HepG2 (cell line): ENCODE data around the gene ATN1. TPM values are rescaled to one million over a fixed set of nuclear protein-coding genes. Genes with fewer than 3 reads are reported as not detected.

Experiments
- ARNT2 ChIP-seq: sonication (generic); formaldehyde crosslinking; IDR thresholded peaks from 2 replicates; pipeline ENCODE4 v1.8.0; 2022; ENCODE audit warnings: mild to moderate bottlenecking, low read depth, missing genetic modification reagents, moderate library complexity
- EEA1 ChIP-seq: sonication (generic); formaldehyde crosslinking; IDR thresholded peaks from 2 replicates; pipeline ENCODE4 v1.5.1; 2020; ENCODE audit warnings: mild to moderate bottlenecking, missing genetic modification reagents, borderline replicate concordance
- HIVEP1 ChIP-seq: sonication (generic); formaldehyde crosslinking; IDR thresholded peaks from 2 replicates; pipeline ENCODE4 v1.4.0; 2020; ENCODE audit warnings: mild to moderate bottlenecking, missing genetic modification reagents
- JARID2 ChIP-seq: sonication (generic); formaldehyde crosslinking; IDR thresholded peaks from 2 replicates; pipeline ENCODE4 v1.8.1; 2023; ENCODE audit warnings: missing genetic modification reagents, inconsistent platforms; ENCODE audit not compliant: insufficient replicate concordance
- MEIS1 ChIP-seq: sonication (generic); formaldehyde crosslinking; IDR thresholded peaks from 2 replicates; pipeline ENCODE4 v1.9.0; 2021; ENCODE audit warnings: mild to moderate bottlenecking, missing genetic modification reagents, moderate library complexity, borderline replicate concordance
- NFKB2 ChIP-seq: sonication (generic); formaldehyde crosslinking; IDR thresholded peaks from 2 replicates; pipeline ENCODE4 v1.4.0; 2020; ENCODE audit warnings: missing genetic modification reagents, borderline replicate concordance
- RAD21 ChIP-seq: fragments of 450-650 bp; formaldehyde crosslinking; IDR thresholded peaks from 2 replicates; pipeline ENCODE4 v1.5.0; 2020; ENCODE audit warnings: mild to moderate bottlenecking
- SETDB1 ChIP-seq: sonication (generic); formaldehyde crosslinking; IDR thresholded peaks from 2 replicates; pipeline ENCODE4 v1.5.1; 2020; ENCODE audit warnings: missing genetic modification reagents, mild to moderate bottlenecking, borderline replicate concordance
- ZFP36L1 ChIP-seq: sonication (generic); formaldehyde crosslinking; IDR thresholded peaks from 2 replicates; pipeline ENCODE4 v1.8.0; 2022; ENCODE audit warnings: mild to moderate bottlenecking, missing genetic modification reagents, moderate library complexity
- ZFX ChIP-seq: sonication (generic); formaldehyde crosslinking; IDR thresholded peaks from 2 replicates; pipeline ENCODE4 v1.4.0; 2020; ENCODE audit warnings: mild to moderate bottlenecking, low read depth, missing genetic modification reagents, moderate library complexity
- ZNF260 ChIP-seq: sonication (generic); formaldehyde crosslinking; IDR thresholded peaks from 2 replicates; pipeline ENCODE4 v1.4.0; 2020; ENCODE audit warnings: missing genetic modification reagents, low read depth, mild to moderate bottlenecking, borderline replicate concordance
- ZNF556 ChIP-seq: sonication (generic); formaldehyde crosslinking; IDR thresholded peaks from 2 replicates; pipeline ENCODE4 v1.4.0; 2020; ENCODE audit warnings: mild to moderate bottlenecking, missing genetic modification reagents, borderline replicate concordance
- ZNF772 ChIP-seq: sonication (generic); formaldehyde crosslinking; IDR thresholded peaks from 2 replicates; pipeline ENCODE4 v1.5.0; 2020; ENCODE audit warnings: mild to moderate bottlenecking, missing genetic modification reagents
- ZNF780A ChIP-seq: sonication (generic); formaldehyde crosslinking; IDR thresholded peaks from 2 replicates; pipeline ENCODE4 v1.8.0; 2022; ENCODE audit warnings: mild to moderate bottlenecking, missing genetic modification reagents, moderate library complexity
- ZNF878 ChIP-seq: sonication (generic); formaldehyde crosslinking; IDR thresholded peaks from 2 replicates; pipeline ENCODE4 v1.8.1; 2023; ENCODE audit warnings: mild to moderate bottlenecking, missing genetic modification reagents, moderate library complexity
- polyA plus RNA-seq, 8 experiments: library from polyadenylated mRNA; depleted of rRNA in 3 of 8; stranded (reverse) in 7 of 8; unstranded in 1 of 8; fragments of >200 nt; fragmentation: Illumina TruSeq in 4 of 8; extraction: Trizol in 4 of 8; gene quantifications; 2 replicates each; pipeline versions ENCODE4 v1.2.1 to v1.2.3, GENCODE V29; 2011 to 2016; ENCODE audit warnings: low read depth in 4 of 8, missing spikeins in 1 of 8, mixed read lengths in 1 of 8; ENCODE audit not compliant: insufficient read depth in 1 of 8
- total RNA-seq, 5 experiments: library from RNA; depleted of rRNA; stranded (reverse); fragments of >200 nt; fragmentation: Illumina TruSeq; extraction: Trizol; gene quantifications; 2 replicates each; pipeline ENCODE4 v1.2.3, GENCODE V29; 2016; ENCODE audit warnings: low read depth in 1 of 5
- TF ChIP-seq, protein P1 (sequence below): sonication (generic); formaldehyde crosslinking; IDR thresholded peaks from 2 replicates; pipeline ENCODE4 v1.8.0; 2022; ENCODE audit warnings: missing genetic modification reagents, mild to moderate bottlenecking, moderate library complexity, borderline replicate concordance
- TF ChIP-seq, protein P2 (sequence below): sonication (generic); formaldehyde crosslinking; IDR thresholded peaks from 2 replicates; pipeline ENCODE4 v1.5.0; 2020; ENCODE audit warnings: mild to moderate bottlenecking, missing genetic modification reagents
- TF ChIP-seq, protein P3 (sequence below), 2 experiments: sonication (generic) in 1 of 2; formaldehyde crosslinking in 1 of 2; IDR thresholded peaks; 2 replicates each; pipeline versions ENCODE4 v1.5.1 to v1.6.1; 2011 to 2020; ENCODE audit warnings: borderline replicate concordance in 1 of 2, low read depth in 1 of 2, low read length in 1 of 2, mild to moderate bottlenecking in 1 of 2, missing genetic modification reagents in 1 of 2, moderate library complexity in 1 of 2
- TF ChIP-seq, protein P4 (sequence below): sonication (generic); formaldehyde crosslinking; IDR thresholded peaks from 2 replicates; pipeline ENCODE4 v1.8.1; 2023; ENCODE audit warnings: mild to moderate bottlenecking, missing genetic modification reagents, borderline replicate concordance
- TF ChIP-seq, protein P5 (sequence below): sonication (generic); formaldehyde crosslinking; IDR thresholded peaks from 2 replicates; pipeline ENCODE4 v1.4.0; 2020; ENCODE audit warnings: missing genetic modification reagents; ENCODE audit errors: not compliant biosample characterization

Gene ATN1
- total and polyA plus RNA-seq, 2 of the 13 experiments (the other 11 are each of a cell fraction or from before 2014, with no cell fraction given): 2.1 to 8.6 TPM

DNA sequence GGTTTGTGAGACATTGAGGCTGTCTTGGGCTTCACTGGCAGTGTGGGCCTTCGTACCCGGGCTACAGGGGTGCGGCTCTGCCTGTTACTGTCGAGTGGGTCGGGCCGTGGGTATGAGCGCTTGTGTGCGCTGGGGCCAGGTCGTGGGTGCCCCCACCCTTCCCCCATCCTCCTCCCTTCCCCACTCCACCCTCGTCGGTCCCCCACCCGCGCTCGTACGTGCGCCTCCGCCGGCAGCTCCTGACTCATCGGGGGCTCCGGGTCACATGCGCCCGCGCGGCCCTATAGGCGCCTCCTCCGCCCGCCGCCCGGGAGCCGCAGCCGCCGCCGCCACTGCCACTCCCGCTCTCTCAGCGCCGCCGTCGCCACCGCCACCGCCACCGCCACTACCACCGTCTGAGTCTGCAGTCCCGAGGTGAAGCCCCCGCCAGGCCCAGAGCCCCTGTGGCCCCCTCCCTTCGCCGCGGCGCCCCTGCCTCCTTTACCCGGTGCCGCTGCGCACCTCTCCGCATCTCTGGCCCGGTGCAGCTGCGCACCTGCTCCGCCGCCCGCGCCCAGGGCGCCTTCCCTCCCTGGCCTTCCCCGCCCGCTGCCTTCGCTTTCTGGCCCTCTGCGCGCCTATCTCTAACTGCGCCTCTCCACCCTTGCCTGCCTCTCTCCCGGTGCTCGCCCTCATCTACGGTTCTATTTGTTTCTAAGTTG lies 13.4 kb upstream of the ATN1 start, which contains the start of gene ENO2 (continued):
- TF ChIP-seq SETDB1 (CRISPR knock-in tag): no peak
- no peak for TF ChIP-seq MEIS1 (CRISPR knock-in tag)
- TF ChIP-seq, protein P1, sequence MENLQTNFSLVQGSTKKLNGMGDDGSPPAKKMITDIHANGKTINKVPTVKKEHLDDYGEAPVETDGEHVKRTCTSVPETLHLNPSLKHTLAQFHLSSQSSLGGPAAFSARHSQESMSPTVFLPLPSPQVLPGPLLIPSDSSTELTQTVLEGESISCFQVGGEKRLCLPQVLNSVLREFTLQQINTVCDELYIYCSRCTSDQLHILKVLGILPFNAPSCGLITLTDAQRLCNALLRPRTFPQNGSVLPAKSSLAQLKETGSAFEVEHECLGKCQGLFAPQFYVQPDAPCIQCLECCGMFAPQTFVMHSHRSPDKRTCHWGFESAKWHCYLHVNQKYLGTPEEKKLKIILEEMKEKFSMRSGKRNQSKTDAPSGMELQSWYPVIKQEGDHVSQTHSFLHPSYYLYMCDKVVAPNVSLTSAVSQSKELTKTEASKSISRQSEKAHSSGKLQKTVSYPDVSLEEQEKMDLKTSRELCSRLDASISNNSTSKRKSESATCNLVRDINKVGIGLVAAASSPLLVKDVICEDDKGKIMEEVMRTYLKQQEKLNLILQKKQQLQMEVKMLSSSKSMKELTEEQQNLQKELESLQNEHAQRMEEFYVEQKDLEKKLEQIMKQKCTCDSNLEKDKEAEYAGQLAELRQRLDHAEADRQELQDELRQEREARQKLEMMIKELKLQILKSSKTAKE (CRISPR knock-in tag): 0 out of 2 replicates have a peak, but pooled peaks have one; percentile 7
- TF ChIP-seq NFKB2 (CRISPR knock-in tag): peak; percentile 42; the same call in 1 of the 2 replicates
- TF ChIP-seq HIVEP1 (CRISPR knock-in tag): 0 out of 2 replicates have a peak, but pooled peaks have one; percentile 19
- TF ChIP-seq ZFX (CRISPR knock-in tag): peak; percentile 61; the same call in 1 of the 2 replicates
- no peak for TF ChIP-seq RAD21 (CRISPR knock-in tag)
- TF ChIP-seq, protein P2, sequence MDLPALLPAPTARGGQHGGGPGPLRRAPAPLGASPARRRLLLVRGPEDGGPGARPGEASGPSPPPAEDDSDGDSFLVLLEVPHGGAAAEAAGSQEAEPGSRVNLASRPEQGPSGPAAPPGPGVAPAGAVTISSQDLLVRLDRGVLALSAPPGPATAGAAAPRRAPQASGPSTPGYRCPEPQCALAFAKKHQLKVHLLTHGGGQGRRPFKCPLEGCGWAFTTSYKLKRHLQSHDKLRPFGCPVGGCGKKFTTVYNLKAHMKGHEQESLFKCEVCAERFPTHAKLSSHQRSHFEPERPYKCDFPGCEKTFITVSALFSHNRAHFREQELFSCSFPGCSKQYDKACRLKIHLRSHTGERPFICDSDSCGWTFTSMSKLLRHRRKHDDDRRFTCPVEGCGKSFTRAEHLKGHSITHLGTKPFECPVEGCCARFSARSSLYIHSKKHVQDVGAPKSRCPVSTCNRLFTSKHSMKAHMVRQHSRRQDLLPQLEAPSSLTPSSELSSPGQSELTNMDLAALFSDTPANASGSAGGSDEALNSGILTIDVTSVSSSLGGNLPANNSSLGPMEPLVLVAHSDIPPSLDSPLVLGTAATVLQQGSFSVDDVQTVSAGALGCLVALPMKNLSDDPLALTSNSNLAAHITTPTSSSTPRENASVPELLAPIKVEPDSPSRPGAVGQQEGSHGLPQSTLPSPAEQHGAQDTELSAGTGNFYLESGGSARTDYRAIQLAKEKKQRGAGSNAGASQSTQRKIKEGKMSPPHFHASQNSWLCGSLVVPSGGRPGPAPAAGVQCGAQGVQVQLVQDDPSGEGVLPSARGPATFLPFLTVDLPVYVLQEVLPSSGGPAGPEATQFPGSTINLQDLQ (CRISPR knock-in tag): no peak; the same call in 1 of the 2 replicates
- peak; percentile 64; the same call in 1 of the 2 replicates for TF ChIP-seq ZNF772 (CRISPR knock-in tag)
- TF ChIP-seq ARNT2: no peak
- TF ChIP-seq ZNF878 (CRISPR knock-in tag): no peak
- TF ChIP-seq, protein P3, sequence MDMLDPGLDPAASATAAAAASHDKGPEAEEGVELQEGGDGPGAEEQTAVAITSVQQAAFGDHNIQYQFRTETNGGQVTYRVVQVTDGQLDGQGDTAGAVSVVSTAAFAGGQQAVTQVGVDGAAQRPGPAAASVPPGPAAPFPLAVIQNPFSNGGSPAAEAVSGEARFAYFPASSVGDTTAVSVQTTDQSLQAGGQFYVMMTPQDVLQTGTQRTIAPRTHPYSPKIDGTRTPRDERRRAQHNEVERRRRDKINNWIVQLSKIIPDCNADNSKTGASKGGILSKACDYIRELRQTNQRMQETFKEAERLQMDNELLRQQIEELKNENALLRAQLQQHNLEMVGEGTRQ (IDR thresholded peaks at IDR 0.05; ENCODE audit: low read depth, low read length): no peak
- TF ChIP-seq, protein P3 (CRISPR knock-in tag; IDR thresholded peaks at IDR 0.05; ENCODE audit: borderline replicate concordance): peak; percentile 68
- TF ChIP-seq, protein P4, sequence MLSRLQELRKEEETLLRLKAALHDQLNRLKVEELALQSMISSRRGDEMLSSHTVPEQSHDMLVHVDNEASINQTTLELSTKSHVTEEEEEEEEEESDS: no peak
- TF ChIP-seq JARID2: no peak
- no peak for TF ChIP-seq ZNF556 (CRISPR knock-in tag)
- TF ChIP-seq ZNF780A: no peak
- TF ChIP-seq EEA1 (CRISPR knock-in tag): no peak
- TF ChIP-seq, protein P5, sequence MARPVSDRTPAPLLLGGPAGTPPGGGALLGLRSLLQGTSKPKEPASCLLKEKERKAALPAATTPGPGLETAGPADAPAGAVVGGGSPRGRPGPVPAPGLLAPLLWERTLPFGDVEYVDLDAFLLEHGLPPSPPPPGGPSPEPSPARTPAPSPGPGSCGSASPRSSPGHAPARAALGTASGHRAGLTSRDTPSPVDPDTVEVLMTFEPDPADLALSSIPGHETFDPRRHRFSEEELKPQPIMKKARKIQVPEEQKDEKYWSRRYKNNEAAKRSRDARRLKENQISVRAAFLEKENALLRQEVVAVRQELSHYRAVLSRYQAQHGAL: no peak
- no peak for TF ChIP-seq ZFP36L1
- TF ChIP-seq ZNF260 (CRISPR knock-in tag): no peak
